CD4-positive, alpha-beta T cell (primary cell): ENCODE data around the gene CDC42BPA. TPM values are rescaled to one million over a fixed set of nuclear protein-coding genes. Genes with fewer than 3 reads are reported as not detected.

ENCODE experiments used
- ATAC-seq: fragments of 200-7000 bp; cut with Tn5 transposase; one replicate; pipeline ENCODE4 v1.10.0; 2022; ENCODE audit warnings: mild to moderate bottlenecking; ENCODE audit not compliant: poor library complexity
- CTCF ChIA-PET: fragments of 350-600 bp; sonication (Branson Sonifier 250); formaldehyde crosslinking; loops from one replicate; lab custom pipeline; 2021; ENCODE audit warnings: antibody characterized with exemption, inconsistent platforms; lab: Charles Lee
- POLR2A ChIA-PET: fragments of 350-600 bp; sonication (Branson Sonifier 250); formaldehyde crosslinking; loops from one replicate; lab custom pipeline; 2021; ENCODE audit warnings: antibody characterized with exemption, inconsistent platforms; lab: Charles Lee
- DNase-seq, 14 experiments: peaks; one replicate each; pipeline ENCODE4 v3.0.0-alpha.2; 2013 to 2020; ENCODE audit warnings: mixed read lengths in 2 of 14
- H3K27ac ChIP-seq, 2 donors: one replicate each; pipeline versions ENCODE4 v1.5.1 to v1.7.0; 2013; ENCODE audit warnings: low read length in 2 of 2, low read depth in 1 of 2, mild to moderate bottlenecking in 1 of 2
- H3K27me3 ChIP-seq, 2 experiments: 1 replicate in 1 of 2; 2 replicates in 1 of 2; pipeline versions ENCODE4 v1.6.1 to v1.7.0; 2013; ENCODE audit warnings: low read length in 2 of 2, control low read depth in 1 of 2, mild to moderate bottlenecking in 1 of 2, moderate library complexity in 1 of 2; ENCODE audit not compliant: insufficient read depth in 2 of 2, control insufficient read depth in 1 of 2
- H3K36me3 ChIP-seq: one replicate; pipeline ENCODE4 v1.6.1; 2013; ENCODE audit warnings: low read length, control low read depth; ENCODE audit not compliant: insufficient read depth
- H3K4me1 ChIP-seq: one replicate; pipeline ENCODE4 v1.6.1; 2013; ENCODE audit warnings: low read length, control low read depth; ENCODE audit not compliant: insufficient read depth
- H3K4me3 ChIP-seq: one replicate; pipeline ENCODE4 v1.5.1; 2013; ENCODE audit warnings: mild to moderate bottlenecking, low read length, moderate library complexity
- H3K9me3 ChIP-seq, 2 experiments: 1 replicate in 1 of 2; 2 replicates in 1 of 2; pipeline versions ENCODE4 v1.6.1 to v1.7.0; 2013; ENCODE audit warnings: low read length in 2 of 2, mild to moderate bottlenecking in 2 of 2, control low read depth in 1 of 2, moderate library complexity in 1 of 2; ENCODE audit not compliant: control insufficient read depth in 1 of 2, insufficient read depth in 1 of 2
- H3K27ac Mint-ChIP-seq: one replicate; pipeline ENCODE4 v1.8.0; 2020; ENCODE audit warnings: mixed read lengths
- H3K27me3 Mint-ChIP-seq: one replicate; pipeline ENCODE4 v1.8.0; 2021; ENCODE audit warnings: mixed read lengths
- H3K36me3 Mint-ChIP-seq: one replicate; pipeline ENCODE4 v1.8.0; 2021; ENCODE audit warnings: low read depth, mixed read lengths
- H3K4me1 Mint-ChIP-seq: one replicate; pipeline ENCODE4 v1.8.0; 2021; ENCODE audit warnings: low read depth, mixed read lengths
- H3K4me3 Mint-ChIP-seq: one replicate; pipeline ENCODE4 v1.8.0; 2020; ENCODE audit warnings: mild to moderate bottlenecking, mixed read lengths
- H3K9me3 Mint-ChIP-seq: one replicate; pipeline ENCODE4 v1.8.0; 2020; ENCODE audit warnings: mixed read lengths
- intact Hi-C, 2 experiments: fragments of 100-400 bp; cut with DNase I in 1 of 2; cut with micrococcal nuclease in 1 of 2; formaldehyde crosslinking; loops; one replicate each; pipeline versions ENCODE4 v1.15.1 to v1.9.0; 2023 to 2025; cut with DNase I, micrococcal nuclease
- total RNA-seq, 174 experiments: library from RNA in 2 of 174; stranded (reverse) in 2 of 174; gene quantifications; one replicate each; pipeline ENCODE4 v1.2.3 and lab custom pipeline; 2021 to 2026
- TF ChIP-seq, protein P1 (sequence below): fragments of 200-600 bp; IDR thresholded peaks from one replicate; pipeline ENCODE4 v1.8.0; 2022; ENCODE audit warnings: antibody characterized with exemption, mild to moderate bottlenecking

CDC42BPA gene
- total RNA-seq, 2 experiments from 2014 or later: 2.2 to 3.0 TPM

DNA sequence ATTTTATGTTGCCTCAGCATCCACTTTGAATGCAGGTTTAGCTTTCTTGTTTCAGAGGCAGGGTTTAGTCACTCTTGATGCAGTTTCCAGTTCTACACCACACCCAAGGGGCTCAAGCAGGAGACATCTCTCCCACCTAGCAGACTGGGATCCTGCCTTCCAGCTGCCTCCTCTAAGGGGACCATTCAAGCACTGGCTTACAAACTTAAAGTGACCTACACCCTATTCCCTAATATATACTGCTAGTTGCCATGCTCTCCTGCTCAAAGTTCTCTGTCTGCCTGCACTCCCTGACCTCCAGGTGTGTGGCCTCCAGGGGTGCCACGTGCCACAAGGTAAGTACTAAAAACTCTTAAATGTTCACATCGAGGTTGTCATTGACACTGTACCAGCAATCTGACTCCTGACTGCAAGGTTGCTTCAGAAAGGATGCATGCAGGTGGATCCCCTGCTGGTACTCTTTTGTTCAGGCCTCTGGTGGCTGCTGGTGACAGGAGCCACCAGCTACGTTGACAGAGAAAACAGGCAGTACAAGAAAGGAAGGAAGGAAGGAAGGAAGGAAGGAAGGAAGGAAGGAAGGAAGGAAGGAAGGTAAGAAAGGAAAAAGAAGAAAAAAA lies 192.3 kb downstream of the CDC42BPA start:
- TF ChIP-seq, protein P1, sequence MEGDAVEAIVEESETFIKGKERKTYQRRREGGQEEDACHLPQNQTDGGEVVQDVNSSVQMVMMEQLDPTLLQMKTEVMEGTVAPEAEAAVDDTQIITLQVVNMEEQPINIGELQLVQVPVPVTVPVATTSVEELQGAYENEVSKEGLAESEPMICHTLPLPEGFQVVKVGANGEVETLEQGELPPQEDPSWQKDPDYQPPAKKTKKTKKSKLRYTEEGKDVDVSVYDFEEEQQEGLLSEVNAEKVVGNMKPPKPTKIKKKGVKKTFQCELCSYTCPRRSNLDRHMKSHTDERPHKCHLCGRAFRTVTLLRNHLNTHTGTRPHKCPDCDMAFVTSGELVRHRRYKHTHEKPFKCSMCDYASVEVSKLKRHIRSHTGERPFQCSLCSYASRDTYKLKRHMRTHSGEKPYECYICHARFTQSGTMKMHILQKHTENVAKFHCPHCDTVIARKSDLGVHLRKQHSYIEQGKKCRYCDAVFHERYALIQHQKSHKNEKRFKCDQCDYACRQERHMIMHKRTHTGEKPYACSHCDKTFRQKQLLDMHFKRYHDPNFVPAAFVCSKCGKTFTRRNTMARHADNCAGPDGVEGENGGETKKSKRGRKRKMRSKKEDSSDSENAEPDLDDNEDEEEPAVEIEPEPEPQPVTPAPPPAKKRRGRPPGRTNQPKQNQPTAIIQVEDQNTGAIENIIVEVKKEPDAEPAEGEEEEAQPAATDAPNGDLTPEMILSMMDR: no peak
- Mint-ChIP-seq H3K4me1 (no peaks in the 10 kb centered on the region), H3K9me3 (no peaks in the 10 kb centered on the region), H3K4me3 (no peak overlapping the region), H3K36me3 (no peaks in the 10 kb centered on the region), H3K27me3 (no peaks in the 10 kb centered on the region), H3K27ac (no peak overlapping the region)
- no peak overlapping the region for H3K27ac ChIP-seq
- POLR2A ChIA-PET: no interaction called here
- no peak overlapping the region for H3K4me3 ChIP-seq
- no peaks in the 10 kb centered on the region for H3K9me3 ChIP-seq
- no peak for ATAC-seq
- CTCF ChIA-PET: no interaction called here
- H3K4me1 ChIP-seq: no peaks in the 10 kb centered on the region
- H3K36me3 ChIP-seq: no peaks in the 10 kb centered on the region
- H3K27me3 ChIP-seq: no peaks in the 10 kb centered on the region
- intact Hi-C loops: loop anchor here in 1 of 2 experiments (10.0 kb wide), 1 partner anchor 59 kb away; no protein-coding TSS in a partner anchor
- DNase-seq: no peak

GRCh38 chr1:227124473-227124872 lies 193.8 kb downstream of the CDC42BPA start:
- H3K4me1 ChIP-seq: no peaks in the 10 kb centered on the region
- no peak overlapping the region for H3K27ac ChIP-seq
- ATAC-seq: no peak
- H3K27me3 Mint-ChIP-seq: peaks cover 4% of the 10 kb centered on the region
- no peaks in the 10 kb centered on the region for H3K9me3 ChIP-seq
- H3K36me3 ChIP-seq: no peaks in the 10 kb centered on the region
- no peak for DNase-seq
- H3K36me3 Mint-ChIP-seq: no peaks in the 10 kb centered on the region
- intact Hi-C loops: loop anchor here in 1 of 2 experiments (10.0 kb wide), 1 partner anchor 60 kb away; no protein-coding TSS in a partner anchor
- TF ChIP-seq, protein P1: no peak
- no peak overlapping the region for H3K4me3 ChIP-seq
- ChIA-PET CTCF (no interaction called here), POLR2A (no interaction called here)
- H3K27ac Mint-ChIP-seq: no peak overlapping the region
- no peak overlapping the region for H3K4me3 Mint-ChIP-seq
- no peaks in the 10 kb centered on the region for H3K27me3 ChIP-seq
- H3K4me1 Mint-ChIP-seq: no peaks in the 10 kb centered on the region
- H3K9me3 Mint-ChIP-seq: no peaks in the 10 kb centered on the region

GRCh38 chr1:227120826-227121225 lies 197.5 kb downstream of the CDC42BPA start:
- no peaks in the 10 kb centered on the region for H3K4me1 Mint-ChIP-seq
- Histone ChIP-seq H3K27ac (no peak overlapping the region), H3K36me3 (no peaks in the 10 kb centered on the region), H3K4me3 (no peak overlapping the region), H3K9me3 (no peaks in the 10 kb centered on the region), H3K27me3 (peaks cover 3 to 4% of the 10 kb centered on the region in 2 experiments), H3K4me1 (no peaks in the 10 kb centered on the region)
- no peak for DNase-seq
- peaks cover 14% of the 10 kb centered on the region for H3K27me3 Mint-ChIP-seq
- no peak for ATAC-seq
- H3K27ac Mint-ChIP-seq: no peak overlapping the region
- ChIA-PET CTCF (no interaction called here), POLR2A (no interaction called here)
- no peaks in the 10 kb centered on the region for H3K9me3 Mint-ChIP-seq
- H3K36me3 Mint-ChIP-seq: no peaks in the 10 kb centered on the region
- intact Hi-C loops: loop anchor here in 1 of 2 experiments (10.0 kb wide), 1 partner anchor 64 kb away; no protein-coding TSS in a partner anchor
- H3K4me3 Mint-ChIP-seq: no peak overlapping the region
- TF ChIP-seq, protein P1: no peak
